GM12801 (cell line): ENCODE data around the gene NECAP2.

ENCODE experiments used
- TF ChIP-seq, protein P1 (sequence below): IDR thresholded peaks from one replicate; pipeline ENCODE4 v1.5.1; 2011; ENCODE audit warnings: control low read depth; ENCODE audit not compliant: insufficient read length; ENCODE audit errors: extremely low read depth

Gene NECAP2

GRCh38 chr1:16442265-16442664, 1.7 kb downstream of the NECAP2 start:
- TF ChIP-seq, protein P1, sequence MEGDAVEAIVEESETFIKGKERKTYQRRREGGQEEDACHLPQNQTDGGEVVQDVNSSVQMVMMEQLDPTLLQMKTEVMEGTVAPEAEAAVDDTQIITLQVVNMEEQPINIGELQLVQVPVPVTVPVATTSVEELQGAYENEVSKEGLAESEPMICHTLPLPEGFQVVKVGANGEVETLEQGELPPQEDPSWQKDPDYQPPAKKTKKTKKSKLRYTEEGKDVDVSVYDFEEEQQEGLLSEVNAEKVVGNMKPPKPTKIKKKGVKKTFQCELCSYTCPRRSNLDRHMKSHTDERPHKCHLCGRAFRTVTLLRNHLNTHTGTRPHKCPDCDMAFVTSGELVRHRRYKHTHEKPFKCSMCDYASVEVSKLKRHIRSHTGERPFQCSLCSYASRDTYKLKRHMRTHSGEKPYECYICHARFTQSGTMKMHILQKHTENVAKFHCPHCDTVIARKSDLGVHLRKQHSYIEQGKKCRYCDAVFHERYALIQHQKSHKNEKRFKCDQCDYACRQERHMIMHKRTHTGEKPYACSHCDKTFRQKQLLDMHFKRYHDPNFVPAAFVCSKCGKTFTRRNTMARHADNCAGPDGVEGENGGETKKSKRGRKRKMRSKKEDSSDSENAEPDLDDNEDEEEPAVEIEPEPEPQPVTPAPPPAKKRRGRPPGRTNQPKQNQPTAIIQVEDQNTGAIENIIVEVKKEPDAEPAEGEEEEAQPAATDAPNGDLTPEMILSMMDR = no peak

DNA sequence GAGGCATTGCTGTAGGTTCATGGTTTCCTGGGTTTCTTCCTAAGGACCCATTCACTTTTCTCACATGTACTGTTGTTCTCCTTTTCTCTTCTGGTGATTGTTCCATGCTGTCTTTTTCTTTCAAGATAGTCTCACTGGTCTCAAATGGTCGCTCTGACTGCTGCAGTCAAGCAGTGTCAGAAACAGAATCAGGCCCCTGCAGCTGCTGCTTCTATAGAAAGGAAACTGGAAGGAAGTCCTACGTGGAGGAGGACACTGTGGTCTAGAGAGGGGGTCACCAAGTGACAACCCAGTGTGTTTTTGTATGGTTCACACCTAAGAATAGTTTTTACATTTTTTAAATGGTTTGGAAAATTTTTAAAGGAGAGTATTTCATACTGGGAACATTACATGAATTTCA, 2.4 kb downstream of the NECAP2 start:
- TF ChIP-seq, protein P1 = no peak

DNA sequence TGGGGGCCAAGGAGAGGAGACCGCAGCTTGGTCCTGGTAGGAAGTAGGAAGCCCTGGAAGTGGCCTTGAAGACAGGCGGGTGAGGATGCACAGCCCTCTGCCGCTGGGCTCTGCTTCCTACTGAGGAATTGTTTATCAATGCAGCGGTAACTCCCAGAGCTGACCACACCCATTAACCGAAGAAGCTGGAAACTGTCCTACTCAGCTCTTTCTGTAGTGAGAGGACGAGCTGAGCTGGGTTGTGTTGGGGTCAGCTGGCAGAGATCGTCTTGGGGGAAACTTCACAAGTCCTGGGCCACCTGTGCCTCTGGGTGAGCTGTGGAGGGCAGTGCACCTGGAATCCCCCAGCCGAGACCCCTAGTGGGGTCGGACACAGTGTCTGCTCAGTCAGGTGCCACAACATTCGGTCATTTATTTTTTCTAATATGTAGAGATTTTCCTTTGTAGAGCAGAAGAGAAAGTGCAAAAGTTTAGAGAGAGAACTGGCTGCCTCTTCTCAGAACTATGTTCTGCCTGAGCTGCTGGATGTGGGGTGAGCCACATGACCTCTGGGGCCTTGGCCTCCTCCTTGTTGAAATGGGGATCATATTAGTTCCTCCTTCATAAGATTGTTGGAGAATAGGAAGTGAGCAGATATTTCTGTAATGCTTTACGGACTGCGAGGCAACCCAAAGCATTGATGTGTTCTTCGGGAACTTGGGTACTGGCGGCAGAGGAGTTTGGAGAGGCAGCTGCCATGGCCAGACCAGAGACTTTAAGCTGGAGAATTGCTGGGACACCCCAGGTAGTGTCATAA, 3.6 kb downstream of the NECAP2 start:
- TF ChIP-seq, protein P1 = no peak

DNA sequence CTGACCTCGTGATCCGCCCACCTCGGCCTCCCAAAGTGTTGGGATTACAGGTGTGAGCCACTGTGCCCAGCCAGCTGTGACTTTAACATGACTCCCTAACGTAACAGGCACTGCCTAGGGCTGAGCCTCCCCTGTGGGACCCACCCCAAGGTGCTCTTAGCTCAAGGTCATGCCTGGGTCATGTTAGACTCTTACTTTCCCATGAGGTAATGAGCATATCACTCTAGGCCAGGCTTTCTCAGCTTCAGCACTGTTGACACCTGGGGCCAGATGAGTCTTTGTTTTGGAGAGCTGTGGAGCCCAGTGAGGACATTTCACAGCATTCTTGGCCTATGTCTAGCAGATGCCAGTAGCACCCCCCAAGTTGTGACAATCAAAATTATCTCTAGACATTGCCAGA, 4.5 kb downstream of the NECAP2 start:
- TF ChIP-seq, protein P1 = no peak

- TF ChIP-seq, protein P1 = no peak
These were observed 5.6 kb downstream of the NECAP2 start for GRCh38 chr1:16446116-16446515.

- TF ChIP-seq, protein P1 = no peak
These were observed 7.1 kb downstream of the NECAP2 start for GRCh38 chr1:16447641-16448040.

DNA sequence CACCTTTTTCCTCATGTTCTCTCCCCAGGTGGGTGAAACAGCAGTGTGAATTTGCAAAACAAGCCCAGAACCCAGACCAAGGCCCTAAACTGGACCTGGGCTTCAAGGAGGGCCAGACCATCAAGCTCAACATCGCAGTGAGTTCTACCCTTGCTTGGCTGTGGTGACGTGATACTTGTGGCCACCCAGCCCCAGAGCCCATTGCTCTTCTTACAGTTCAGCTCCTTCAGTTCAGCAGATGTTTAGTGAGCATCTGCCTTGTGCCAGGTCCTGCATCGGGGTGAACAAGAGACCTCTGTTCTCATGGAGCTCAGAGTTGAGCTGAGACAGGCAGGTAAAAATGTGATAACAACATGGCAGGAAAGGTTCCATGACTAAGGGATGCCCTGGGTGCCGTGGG, 8.5 kb downstream of the NECAP2 start:
- TF ChIP-seq, protein P1 = no peak

DNA sequence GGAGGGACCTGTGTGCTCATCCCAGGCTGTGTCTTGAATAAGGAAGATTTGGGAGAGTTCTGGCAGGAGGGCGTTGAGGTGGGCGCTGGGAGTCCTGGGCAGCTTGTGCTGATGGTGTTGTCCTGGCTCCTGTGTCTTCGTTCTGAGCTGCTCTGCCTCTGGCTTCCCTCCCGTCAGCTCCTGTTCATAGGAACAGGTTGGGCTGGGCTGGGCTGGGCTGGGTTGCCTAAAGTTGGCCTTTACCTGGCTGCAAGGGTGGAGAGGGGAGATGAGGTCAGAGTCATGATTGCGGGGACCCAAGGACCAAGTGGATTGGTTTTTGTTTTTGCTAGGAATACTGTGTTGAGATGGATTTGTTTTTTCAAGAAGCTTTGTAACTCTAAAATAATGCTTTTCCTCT, 9.1 kb downstream of the NECAP2 start:
- TF ChIP-seq, protein P1 = no peak
